PC-3 (cell line): ENCODE measurements around the gene NLRP6. TPM values are rescaled to one million over a fixed set of nuclear protein-coding genes. Genes with fewer than 3 reads are reported as not detected.

Experiments
- ATAC-seq: fragments of 200-7000 bp; cut with Tn5 transposase; 2 replicates; pipeline ENCODE4 v1.9.1; 2020; ENCODE audit warnings: mild to moderate bottlenecking, moderate library complexity
- BruUV-seq: library from RNA; stranded (reverse); fragments of 400-500 nt; replicated peaks from 2 replicates; lab custom pipeline; 2021; lab: Mats Ljungman, UMichigan
- CTCF ChIA-PET: fragments of 300-600 bp; sonication (Branson Sonifier 250); formaldehyde crosslinking; loops from one replicate; lab custom pipeline; 2022; ENCODE audit warnings: antibody characterized with exemption; lab: Charles Lee
- POLR2A ChIA-PET: fragments of 300-600 bp; sonication (Branson Sonifier 250); formaldehyde crosslinking; loops from one replicate; lab custom pipeline; 2022; ENCODE audit warnings: antibody characterized with exemption; ENCODE audit not compliant: unreplicated experiment; lab: Charles Lee
- DNase-seq: peaks from one replicate; pipeline ENCODE4 v3.0.0-alpha.2; 2015
- H2AFZ ChIP-seq: fragments of 300-600 bp; sonication (generic); 2 replicates; pipeline ENCODE4 v1.6.0; 2016; ENCODE audit warnings: antibody characterized with exemption, low read length
- H3F3A ChIP-seq: fragments of 300-600 bp; sonication (generic); one replicate; pipeline ENCODE4 v1.6.0; 2017; ENCODE audit warnings: antibody characterized with exemption, low read length, control low read depth, mild to moderate bottlenecking; ENCODE audit not compliant: unreplicated experiment
- H3K27ac ChIP-seq: fragments of 300-600 bp; sonication (generic); 2 replicates; pipeline ENCODE4 v1.5.1; 2016; ENCODE audit warnings: mild to moderate bottlenecking, low read length
- H3K27me3 ChIP-seq: fragments of 300-600 bp; sonication (generic); 2 replicates; pipeline ENCODE4 v1.6.1; 2016; ENCODE audit warnings: low read length, mixed read lengths
- H3K36me3 ChIP-seq: fragments of 300-600 bp; sonication (generic); 2 replicates; pipeline ENCODE4 v1.6.1; 2016; ENCODE audit warnings: low read depth, mixed run types, low read length, mixed read lengths
- H3K4me1 ChIP-seq: fragments of 300-600 bp; sonication (generic); 2 replicates; pipeline ENCODE4 v1.5.1; 2016; ENCODE audit warnings: low read length; ENCODE audit not compliant: insufficient read depth
- H3K4me2 ChIP-seq: fragments of 300-600 bp; sonication (generic); 2 replicates; pipeline ENCODE4 v1.6.0; 2016; ENCODE audit warnings: low read length
- H3K4me3 ChIP-seq: fragments of 300-600 bp; sonication (generic); 2 replicates; pipeline ENCODE4 v1.5.1; 2016; ENCODE audit warnings: mild to moderate bottlenecking, low read length, mixed read lengths
- H3K79me2 ChIP-seq: fragments of 300-600 bp; sonication (generic); 2 replicates; pipeline ENCODE4 v1.6.1; 2017; ENCODE audit warnings: low read length, mixed read lengths
- H3K9ac ChIP-seq: fragments of 300-600 bp; sonication (generic); 2 replicates; pipeline ENCODE4 v1.6.0; 2016; ENCODE audit warnings: mild to moderate bottlenecking, low read length
- H3K9me2 ChIP-seq: fragments of 300-600 bp; sonication (generic); replicated peaks from 2 replicates; pipeline ENCODE4 v1.6.1; 2016; ENCODE audit warnings: mixed run types, low read length, mixed read lengths
- H3K9me3 ChIP-seq: fragments of 300-600 bp; sonication (generic); 2 replicates; pipeline ENCODE4 v1.6.1; 2016; ENCODE audit warnings: low read length, mixed read lengths
- H4K20me1 ChIP-seq: fragments of 300-600 bp; sonication (generic); 2 replicates; pipeline ENCODE4 v1.6.1; 2016; ENCODE audit warnings: low read length, mixed read lengths
- CTCF ChIP-seq: fragments of 300-600 bp; sonication (generic); conservative IDR thresholded peaks from 2 replicates; pipeline ENCODE4 v1.5.1; 2017; ENCODE audit warnings: antibody characterized with exemption, low read depth, mild to moderate bottlenecking, low read length
- EZH2 ChIP-seq: fragments of 300-600 bp; sonication (generic); IDR thresholded peaks from one replicate; pipeline ENCODE4 v1.6.1; 2017; ENCODE audit warnings: antibody characterized with exemption, mild to moderate bottlenecking, low read length; ENCODE audit not compliant: unreplicated experiment
- EZH2phosphoT487 ChIP-seq: fragments of 300-600 bp; sonication (generic); IDR thresholded peaks from 2 replicates; pipeline ENCODE4 v1.6.1; 2018; ENCODE audit warnings: mild to moderate bottlenecking, antibody characterized with exemption, low read length, borderline replicate concordance
- intact Hi-C: fragments of 100-400 bp; cut with micrococcal nuclease; formaldehyde crosslinking; loops from 2 replicates; pipeline ENCODE4 v1.9.0; 2023
- total RNA-seq: library from RNA; depleted of rRNA; stranded (reverse); fragments of >200 nt; gene quantifications from 2 replicates; pipeline ENCODE4 v1.2.3, GENCODE V29; 2014

Gene NLRP6
- total RNA-seq, 1 experiment from 2014 or later = not detected

- no peak overlapping the region for H3K9ac ChIP-seq
- TF ChIP-seq EZH2phosphoT487 = no peak
- TF ChIP-seq EZH2 = no peak
- TF ChIP-seq CTCF = no peak
- no peaks in the 10 kb centered on the region for H3K9me2 ChIP-seq
- H3K27me3 ChIP-seq = peaks cover 22% of the 10 kb centered on the region
- H3K27ac ChIP-seq = no peak overlapping the region
- no peaks in the 10 kb centered on the region for H3K36me3 ChIP-seq
- POLR2A ChIA-PET = no interaction called here
- no peaks in the 10 kb centered on the region for H3F3A ChIP-seq
- CTCF ChIA-PET = no interaction called here
- H3K4me3 ChIP-seq = no peak overlapping the region
- H3K79me2 ChIP-seq = no peaks in the 10 kb centered on the region
- intact Hi-C loops = no loop called here
- ATAC-seq (no peak), DNase-seq (no peak)
- no peak overlapping the region for H2AFZ ChIP-seq
- no peak overlapping the region for H3K4me2 ChIP-seq
- H3K9me3 ChIP-seq = no peaks in the 10 kb centered on the region
- H4K20me1 ChIP-seq = no peaks in the 10 kb centered on the region
- no TSS peak for BruUV-seq
- no peaks in the 10 kb centered on the region for H3K4me1 ChIP-seq
Observed at GRCh38 chr11:284105-285020, 6.2 kb downstream of the NLRP6 start.

GRCh38 chr11:285021-285893, 7.0 kb downstream of the NLRP6 start:
- Histone ChIP-seq H3K4me3 (no peak overlapping the region), H3K27me3 (peaks cover 13% of the 10 kb centered on the region), H3K9me2 (no peaks in the 10 kb centered on the region), H3K4me1 (no peaks in the 10 kb centered on the region), H2AFZ (no peak overlapping the region), H3K4me2 (no peak overlapping the region), H3K9ac (no peak overlapping the region), H3K36me3 (no peaks in the 10 kb centered on the region), H3K9me3 (no peaks in the 10 kb centered on the region), H3F3A (no peaks in the 10 kb centered on the region), H3K79me2 (no peaks in the 10 kb centered on the region), H3K27ac (no peak overlapping the region), H4K20me1 (no peaks in the 10 kb centered on the region)
- ATAC-seq = no peak
- no peak for DNase-seq
- POLR2A ChIA-PET = no interaction called here
- TF ChIP-seq CTCF = no peak
- TF ChIP-seq EZH2phosphoT487 = no peak
- no peak for TF ChIP-seq EZH2
- CTCF ChIA-PET = no interaction called here
- no TSS peak for BruUV-seq
- intact Hi-C loops = no loop called here
